GM23338 (cell line): ENCODE measurements around the gene NAMPT. TPM values are rescaled to one million over a fixed set of nuclear protein-coding genes. Genes with fewer than 3 reads are reported as not detected.
"Not testable (repeated sequence)": the region's sequence is repeated elsewhere in the genome, so short reads cannot be mapped to it uniquely, and the experiment has no call there.

Experiments
- ATAC-seq: fragments of 200-7000 bp; cut with Tn5 transposase; 3 replicates; pipeline ENCODE4 v1.9.1; 2020
- DNase-seq: peaks from one replicate; pipeline ENCODE4 v3.0.0-alpha.2; 2015; ENCODE audit warnings: low spot score
- H2AFZ ChIP-seq: fragments of 200-600 bp; sonication (generic); 2 replicates; pipeline ENCODE4 v1.8.0; 2016; ENCODE audit warnings: antibody characterized with exemption, mild to moderate bottlenecking, moderate library complexity
- H3F3A ChIP-seq: fragments of 200-600 bp; sonication (generic); replicated peaks from 2 replicates; pipeline ENCODE4 v1.8.0; 2017; ENCODE audit warnings: antibody characterized with exemption, mixed run types, low read depth
- H3K27ac ChIP-seq: fragments of 200-600 bp; sonication (generic); 2 replicates; pipeline ENCODE4 v1.6.1; 2016; ENCODE audit warnings: low read depth
- H3K27me3 ChIP-seq: fragments of 200-600 bp; sonication (generic); 2 replicates; pipeline ENCODE4 v1.8.0; 2016; ENCODE audit warnings: mild to moderate bottlenecking, mixed run types, moderate library complexity; ENCODE audit not compliant: insufficient read depth
- H3K36me3 ChIP-seq: fragments of 200-600 bp; sonication (generic); 2 replicates; pipeline ENCODE4 v1.8.0; 2016; ENCODE audit warnings: mild to moderate bottlenecking; ENCODE audit not compliant: insufficient read depth
- H3K4me1 ChIP-seq: fragments of 200-600 bp; sonication (generic); 2 replicates; pipeline ENCODE4 v1.8.0; 2016; ENCODE audit warnings: mild to moderate bottlenecking, moderate library complexity; ENCODE audit not compliant: insufficient read depth
- H3K4me2 ChIP-seq: fragments of 200-600 bp; sonication (generic); 2 replicates; pipeline ENCODE4 v1.7.1; 2017; ENCODE audit warnings: mixed run types
- H3K4me3 ChIP-seq: fragments of 200-600 bp; sonication (generic); 2 replicates; pipeline ENCODE4 v1.6.1; 2016; ENCODE audit warnings: mixed run types
- H3K79me2 ChIP-seq: fragments of 200-600 bp; sonication (generic); replicated peaks from 2 replicates; pipeline ENCODE4 v1.8.0; 2017; ENCODE audit warnings: mild to moderate bottlenecking; ENCODE audit not compliant: insufficient read depth
- H3K9me2 ChIP-seq: fragments of 200-600 bp; sonication (generic); 2 replicates; pipeline ENCODE4 v1.8.0; 2017; ENCODE audit not compliant: insufficient read depth
- H4K20me1 ChIP-seq: fragments of 200-600 bp; sonication (generic); replicated peaks from 2 replicates; pipeline ENCODE4 v1.8.0; 2017; ENCODE audit warnings: mild to moderate bottlenecking; ENCODE audit not compliant: insufficient read depth
- H3K27ac Mint-ChIP-seq: 2 replicates; pipeline ENCODE4 v1.8.0; 2020; ENCODE audit warnings: inconsistent platforms, mild to moderate bottlenecking, moderate library complexity, mixed read lengths
- H3K27me3 Mint-ChIP-seq: 3 replicates; pipeline ENCODE4 v1.8.0; 2022; ENCODE audit warnings: low read depth, mild to moderate bottlenecking, moderate library complexity, mixed read lengths, inconsistent platforms; ENCODE audit not compliant: insufficient read depth, poor library complexity
- H3K36me3 Mint-ChIP-seq: 3 replicates; pipeline ENCODE4 v1.8.0; 2021; ENCODE audit warnings: low read depth, mild to moderate bottlenecking, inconsistent platforms, moderate library complexity, mixed read lengths
- H3K4me1 Mint-ChIP-seq: 3 replicates; pipeline ENCODE4 v1.8.0; 2020; ENCODE audit warnings: mild to moderate bottlenecking, inconsistent platforms, mixed read lengths
- H3K4me3 Mint-ChIP-seq: 3 replicates; pipeline ENCODE4 v1.8.0; 2021; ENCODE audit warnings: moderate library complexity, mild to moderate bottlenecking, inconsistent platforms, mixed read lengths
- H3K9me3 Mint-ChIP-seq: 3 replicates; pipeline ENCODE4 v1.8.0; 2020; ENCODE audit warnings: moderate library complexity, mild to moderate bottlenecking, inconsistent platforms, mixed read lengths
- CTCF ChIP-seq, 2 experiments: fragments of 200-600 bp in 1 of 2; sonication (generic) in 1 of 2; conservative IDR thresholded peaks; 2 replicates each; pipeline versions ENCODE4 v1.5.1 to v1.6.1; 2016 to 2017; ENCODE audit warnings: antibody characterized with exemption in 2 of 2, low read depth in 2 of 2, mild to moderate bottlenecking in 2 of 2, moderate library complexity in 1 of 2
- EZH2 ChIP-seq: fragments of 200-600 bp; sonication (generic); IDR thresholded peaks from one replicate; pipeline ENCODE4 v1.8.0; 2017; ENCODE audit warnings: antibody characterized with exemption, mild to moderate bottlenecking, low read depth; ENCODE audit not compliant: unreplicated experiment
- NANOG ChIP-seq: IDR thresholded peaks from 2 replicates; pipeline ENCODE4 v1.6.1; 2016; ENCODE audit warnings: antibody characterized with exemption, borderline replicate concordance
- POLR2AphosphoS5 ChIP-seq: IDR thresholded peaks from 2 replicates; pipeline ENCODE4 v1.6.1; 2016; ENCODE audit warnings: antibody characterized with exemption, low read depth
- STAT1 ChIP-seq: IDR thresholded peaks from one replicate; pipeline ENCODE4 v1.6.1; 2016; ENCODE audit warnings: antibody characterized with exemption; ENCODE audit not compliant: unreplicated experiment
- ZNF331 ChIP-seq: fragments of 250-450 bp; sonication (Bioruptor Pico); IDR thresholded peaks from 2 replicates; pipeline ENCODE4 v1.5.0; 2020; ENCODE audit warnings: low read depth, mild to moderate bottlenecking, moderate library complexity
- polyA plus RNA-seq: library from polyadenylated mRNA; unstranded; fragments of >200 nt; fragmentation: Nextera tagmentation; extraction: Ambion mirVana; gene quantifications from 2 replicates; pipeline ENCODE4 v1.2.1, GENCODE V29; 2016
- total RNA-seq: library from RNA; depleted of rRNA; stranded (reverse); fragments of >200 nt; shearing (Covaris generic); gene quantifications from 2 replicates; pipeline ENCODE4 v1.2.3, GENCODE V29; 2014

The NAMPT gene
- total and polyA plus RNA-seq, 2 experiments from 2014 or later: 37.9 to 73.9 TPM

GRCh38 chr7:106215868-106216516, 68.8 kb downstream of the NAMPT start:
- Mint-ChIP-seq H3K27me3 (peaks cover 9% of the 10 kb centered on the region), H3K27ac (no peak overlapping the region; the same call in 1 of the 2 replicates), H3K9me3 (no peaks in the 10 kb centered on the region; the same call in 2 of the 3 replicates), H3K4me1 (no peaks in the 10 kb centered on the region), H3K4me3 (no peak overlapping the region), H3K36me3 (no peaks in the 10 kb centered on the region)
- TF ChIP-seq NANOG (no peak), ZNF331 (CRISPR knock-in tag) (no peak), CTCF (conservative IDR thresholded peaks at IDR 0.05; ENCODE audit: low read depth in 2 of 2) (no peak), POLR2AphosphoS5 (no peak), EZH2 (no peak)
- ATAC-seq (no peak), DNase-seq (no peak)
- no peaks in the 10 kb centered on the region for H3F3A ChIP-seq
- no peaks in the 10 kb centered on the region for H3K27me3 ChIP-seq
- peaks cover 17% of the 10 kb centered on the region; the same call in 1 of the 2 replicates for H3K9me2 ChIP-seq
- H3K4me1 ChIP-seq: no peaks in the 10 kb centered on the region
- no peak overlapping the region for H3K4me2 ChIP-seq
- H3K4me3 ChIP-seq: no peak overlapping the region
- H2AFZ ChIP-seq: no peak overlapping the region
- H4K20me1 ChIP-seq: no peaks in the 10 kb centered on the region
- H3K36me3 ChIP-seq: no peaks in the 10 kb centered on the region
- H3K79me2 ChIP-seq: no peaks in the 10 kb centered on the region
- H3K27ac ChIP-seq: no peak overlapping the region

GRCh38 chr7:106208944-106209343, 75.8 kb downstream of the NAMPT start:
- H3K27ac ChIP-seq, H3K36me3 ChIP-seq, H3K4me1 Mint-ChIP-seq, H3K4me2 ChIP-seq, H3F3A ChIP-seq, DNase-seq, H3K27ac Mint-ChIP-seq, ATAC-seq, H3K79me2 ChIP-seq, H3K4me1 ChIP-seq, H4K20me1 ChIP-seq, H3K4me3 ChIP-seq, H3K4me3 Mint-ChIP-seq, H3K9me2 ChIP-seq, H3K27me3 Mint-ChIP-seq, H3K27me3 ChIP-seq, H2AFZ ChIP-seq: not testable (repeated sequence)
- Mint-ChIP-seq H3K9me3 (peaks cover 39% of the 10 kb centered on the region), H3K36me3 (peaks cover 21% of the 10 kb centered on the region)

GRCh38 chr7:106206826-106207541, 77.8 kb downstream of the NAMPT start:
- Histone ChIP-seq H4K20me1 (no peaks in the 10 kb centered on the region), H3K79me2 (no peaks in the 10 kb centered on the region), H3K4me2 (no peak overlapping the region), H3K27ac (no peak overlapping the region), H3K4me3 (no peak overlapping the region), H3K9me2 (no peaks in the 10 kb centered on the region), H3F3A (no peaks in the 10 kb centered on the region), H3K27me3 (no peaks in the 10 kb centered on the region), H3K36me3 (no peaks in the 10 kb centered on the region), H3K4me1 (no peaks in the 10 kb centered on the region), H2AFZ (no peak overlapping the region)
- Mint-ChIP-seq H3K4me1 (no peaks in the 10 kb centered on the region; the same call in 2 of the 3 replicates), H3K27me3 (peaks cover 8% of the 10 kb centered on the region), H3K4me3 (no peak overlapping the region), H3K36me3 (peaks cover 21% of the 10 kb centered on the region), H3K27ac (no peak overlapping the region), H3K9me3 (peaks cover 39% of the 10 kb centered on the region)
- ATAC-seq: no peak
- no peak for DNase-seq
- TF ChIP-seq CTCF (conservative IDR thresholded peaks at IDR 0.05; ENCODE audit: low read depth in 2 of 2): no peak
- no peak for TF ChIP-seq STAT1
